PC-3 (cell line): ENCODE results near the gene SPRR5.

Experiments used
- CTCF ChIP-seq: fragments of 300-600 bp; sonication (generic); conservative IDR thresholded peaks from 2 replicates; pipeline ENCODE4 v1.5.1; 2017; ENCODE audit warnings: antibody characterized with exemption, low read depth, mild to moderate bottlenecking, low read length
- EZH2 ChIP-seq: fragments of 300-600 bp; sonication (generic); IDR thresholded peaks from one replicate; pipeline ENCODE4 v1.6.1; 2017; ENCODE audit warnings: antibody characterized with exemption, mild to moderate bottlenecking, low read length; ENCODE audit not compliant: unreplicated experiment

DNA sequence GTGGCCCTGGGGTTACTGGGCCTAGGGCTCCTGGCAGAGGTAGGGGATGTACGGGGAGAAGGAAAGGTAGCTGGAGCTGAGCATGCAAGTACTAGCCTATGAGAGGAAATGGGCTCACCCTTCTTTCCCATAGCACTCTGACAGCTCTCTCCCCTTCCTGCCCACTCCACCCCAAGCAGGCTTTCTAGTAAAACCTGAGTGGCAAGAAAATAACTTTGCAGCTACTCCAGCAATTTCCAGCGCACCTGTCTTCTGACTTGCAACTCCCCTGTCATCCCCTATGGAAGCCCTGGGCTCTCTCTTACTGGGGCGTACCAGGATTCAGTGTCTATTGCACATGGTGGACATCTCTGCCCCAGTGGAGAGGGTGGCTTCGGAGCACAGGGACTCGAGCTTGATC lies 45.4 kb upstream of the SPRR5 start:
- TF ChIP-seq CTCF (no peak), EZH2 (no peak)
